Measurements from ENCODE around the gene AP3B2. TPM values are rescaled to one million over a fixed set of nuclear protein-coding genes. Genes with fewer than 3 reads are reported as not detected.

AP3B2 gene
- total RNA-seq, 2 donors from 2014 or later = 0.92 TPM; not detected in 1

- H3K36me3 ChIP-seq = no peaks in the 10 kb centered on the region
- no peaks in the 10 kb centered on the region for H3K9me3 ChIP-seq
- ATAC-seq (ENCODE audit: insufficient number of reproducible peaks, low FRiP score, low read depth) (no peak), DNase-seq (ENCODE audit: low spot score) (no peak)
- H3K4me3 ChIP-seq = no peak overlapping the region
- no peaks in the 10 kb centered on the region for H3K27me3 ChIP-seq (replicated peaks; ENCODE audit: insufficient read depth)
- no peak overlapping the region for H3K27ac ChIP-seq
- no peaks in the 10 kb centered on the region for H3K4me1 ChIP-seq (ENCODE audit: control insufficient read depth in 1 of 2, low read depth in 2 of 2)
- no peak for TF ChIP-seq CTCF (IDR thresholded peaks at IDR 0.05)
These were observed 21.9 kb upstream of the AP3B2 start for GRCh38 chr15:82731527-82731926.

GRCh38 chr15:82730022-82730530 lies 20.4 kb upstream of the AP3B2 start:
- TF ChIP-seq CTCF (IDR thresholded peaks at IDR 0.05) = no peak

GRCh38 chr15:82726816-82727215 lies 17.1 kb upstream of the AP3B2 start:
- Histone ChIP-seq H3K27me3 (replicated peaks; ENCODE audit: insufficient read depth) (no peaks in the 10 kb centered on the region), H3K27ac (no peak overlapping the region), H3K36me3 (no peaks in the 10 kb centered on the region), H3K4me1 (ENCODE audit: control insufficient read depth in 1 of 2, low read depth in 2 of 2) (no peaks in the 10 kb centered on the region), H3K4me3 (no peak overlapping the region), H3K9me3 (no peaks in the 10 kb centered on the region)
- ATAC-seq (ENCODE audit: insufficient number of reproducible peaks, low FRiP score, low read depth) = no peak
- no peak for DNase-seq (ENCODE audit: low spot score)
- TF ChIP-seq CTCF (IDR thresholded peaks at IDR 0.05) = no peak

More at GRCh38 chr15:82730022-82730530, 20.4 kb upstream of the AP3B2 start:
- ATAC-seq (ENCODE audit: insufficient number of reproducible peaks, low FRiP score, low read depth) (no peak), DNase-seq (ENCODE audit: low spot score) (no peak)
- Histone ChIP-seq H3K36me3 (no peaks in the 10 kb centered on the region), H3K27ac (no peak overlapping the region), H3K27me3 (replicated peaks; ENCODE audit: insufficient read depth) (no peaks in the 10 kb centered on the region), H3K4me3 (no peak overlapping the region), H3K4me1 (ENCODE audit: control insufficient read depth in 1 of 2, low read depth in 2 of 2) (no peaks in the 10 kb centered on the region), H3K9me3 (no peaks in the 10 kb centered on the region)

- Histone ChIP-seq H3K9me3 (no peaks in the 10 kb centered on the region), H3K4me3 (no peak overlapping the region), H3K4me1 (ENCODE audit: control insufficient read depth in 1 of 2, low read depth in 2 of 2) (peaks cover 3 to 6% of the 10 kb centered on the region in 2 donors), H3K27me3 (replicated peaks; ENCODE audit: insufficient read depth) (no peaks in the 10 kb centered on the region), H3K36me3 (no peaks in the 10 kb centered on the region), H3K27ac (no peak overlapping the region)
- TF ChIP-seq CTCF (IDR thresholded peaks at IDR 0.05) = no peak
- ATAC-seq (ENCODE audit: insufficient number of reproducible peaks, low FRiP score, low read depth) (no peak), DNase-seq (ENCODE audit: low spot score) (no peak)
These were observed 5.3 kb upstream of the AP3B2 start for GRCh38 chr15:82715003-82715402.

GRCh38 chr15:82714016-82714415 lies 4.3 kb upstream of the AP3B2 start:
- DNase-seq (ENCODE audit: low spot score) = no peak
- Histone ChIP-seq H3K27ac (no peak overlapping the region), H3K4me3 (no peak overlapping the region), H3K9me3 (no peaks in the 10 kb centered on the region), H3K27me3 (replicated peaks; ENCODE audit: insufficient read depth) (no peaks in the 10 kb centered on the region), H3K36me3 (no peaks in the 10 kb centered on the region), H3K4me1 (ENCODE audit: control insufficient read depth in 1 of 2, low read depth in 2 of 2) (peaks cover 5 to 10% of the 10 kb centered on the region in 2 donors)
- no peak for ATAC-seq (ENCODE audit: insufficient number of reproducible peaks, low FRiP score, low read depth)
- TF ChIP-seq CTCF (IDR thresholded peaks at IDR 0.05) = no peak
